Nephron progenitor cell (in vitro differentiated cells): ENCODE data around the gene TMEM169.

Experiments
- DNase-seq: peaks from one replicate; pipeline ENCODE4 v3.0.0; 2021
- H3K27ac Mint-ChIP-seq: 2 replicates; pipeline ENCODE4 v1.8.0; 2021; ENCODE audit warnings: mild to moderate bottlenecking, moderate library complexity, mixed read lengths
- H3K27me3 Mint-ChIP-seq: 2 replicates; pipeline ENCODE4 v1.8.0; 2021; ENCODE audit warnings: mild to moderate bottlenecking, low read depth, mixed read lengths; ENCODE audit not compliant: poor library complexity
- H3K36me3 Mint-ChIP-seq: 2 replicates; pipeline ENCODE4 v1.8.0; 2021; ENCODE audit warnings: low read depth, mixed read lengths
- H3K4me1 Mint-ChIP-seq: 2 replicates; pipeline ENCODE4 v1.8.0; 2021; ENCODE audit warnings: mixed read lengths
- H3K4me3 Mint-ChIP-seq: 2 replicates; pipeline ENCODE4 v1.8.0; 2021; ENCODE audit warnings: mild to moderate bottlenecking, moderate library complexity, mixed read lengths
- H3K9me3 Mint-ChIP-seq: 2 replicates; pipeline ENCODE4 v1.8.0; 2021; ENCODE audit warnings: mild to moderate bottlenecking, moderate library complexity, mixed read lengths
- TF ChIP-seq, protein P1 (sequence below): fragments of 200-600 bp; sonication (generic); IDR thresholded peaks from 2 replicates; pipeline ENCODE4 v1.5.0; 2021; ENCODE audit warnings: antibody characterized with exemption

Gene TMEM169

DNA sequence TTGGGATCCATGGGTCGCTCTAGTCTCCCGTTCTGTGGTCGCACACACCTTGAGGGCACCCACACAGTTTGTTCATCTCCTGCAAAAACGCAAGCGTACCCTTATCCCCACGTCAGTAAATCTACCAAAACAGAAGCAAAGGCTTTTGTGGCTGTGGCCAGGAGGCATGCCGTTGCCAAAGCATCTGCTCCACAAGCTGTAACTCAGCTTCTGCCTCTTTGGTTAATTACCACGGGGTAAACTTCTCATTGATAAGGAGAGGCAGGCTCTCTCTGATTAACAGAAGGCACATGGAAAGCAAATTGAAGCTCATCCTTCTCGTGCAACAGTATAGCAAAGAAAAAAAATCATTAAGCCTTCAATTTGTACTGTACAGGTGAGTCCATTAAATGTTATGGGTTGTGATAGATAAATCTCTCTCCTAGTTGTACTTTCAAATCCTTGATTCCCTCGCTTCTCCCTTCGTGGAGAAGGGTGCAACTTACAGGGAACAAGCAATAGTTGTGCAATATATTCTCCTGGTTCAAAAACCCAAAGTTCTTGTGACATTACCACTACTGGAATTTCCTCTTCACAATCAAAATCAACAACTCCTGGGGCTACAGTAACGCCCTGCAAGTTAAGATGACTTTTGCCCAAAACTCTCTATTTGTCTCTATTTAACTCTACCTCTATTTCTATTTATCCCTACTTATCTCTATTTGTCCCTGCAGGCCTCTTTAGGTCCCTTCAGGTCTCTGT lies 10.4 kb upstream of the TMEM169 start:
- no peak for DNase-seq
- no peaks in the 10 kb centered on the region for H3K27me3 Mint-ChIP-seq
- no peak overlapping the region for H3K4me3 Mint-ChIP-seq
- H3K27ac Mint-ChIP-seq: no peak overlapping the region
- peaks cover 15% of the 10 kb centered on the region for H3K4me1 Mint-ChIP-seq
- H3K9me3 Mint-ChIP-seq: no peaks in the 10 kb centered on the region
- TF ChIP-seq, protein P1, sequence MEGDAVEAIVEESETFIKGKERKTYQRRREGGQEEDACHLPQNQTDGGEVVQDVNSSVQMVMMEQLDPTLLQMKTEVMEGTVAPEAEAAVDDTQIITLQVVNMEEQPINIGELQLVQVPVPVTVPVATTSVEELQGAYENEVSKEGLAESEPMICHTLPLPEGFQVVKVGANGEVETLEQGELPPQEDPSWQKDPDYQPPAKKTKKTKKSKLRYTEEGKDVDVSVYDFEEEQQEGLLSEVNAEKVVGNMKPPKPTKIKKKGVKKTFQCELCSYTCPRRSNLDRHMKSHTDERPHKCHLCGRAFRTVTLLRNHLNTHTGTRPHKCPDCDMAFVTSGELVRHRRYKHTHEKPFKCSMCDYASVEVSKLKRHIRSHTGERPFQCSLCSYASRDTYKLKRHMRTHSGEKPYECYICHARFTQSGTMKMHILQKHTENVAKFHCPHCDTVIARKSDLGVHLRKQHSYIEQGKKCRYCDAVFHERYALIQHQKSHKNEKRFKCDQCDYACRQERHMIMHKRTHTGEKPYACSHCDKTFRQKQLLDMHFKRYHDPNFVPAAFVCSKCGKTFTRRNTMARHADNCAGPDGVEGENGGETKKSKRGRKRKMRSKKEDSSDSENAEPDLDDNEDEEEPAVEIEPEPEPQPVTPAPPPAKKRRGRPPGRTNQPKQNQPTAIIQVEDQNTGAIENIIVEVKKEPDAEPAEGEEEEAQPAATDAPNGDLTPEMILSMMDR: no peak
- H3K36me3 Mint-ChIP-seq: peaks cover 6% of the 10 kb centered on the region

DNA sequence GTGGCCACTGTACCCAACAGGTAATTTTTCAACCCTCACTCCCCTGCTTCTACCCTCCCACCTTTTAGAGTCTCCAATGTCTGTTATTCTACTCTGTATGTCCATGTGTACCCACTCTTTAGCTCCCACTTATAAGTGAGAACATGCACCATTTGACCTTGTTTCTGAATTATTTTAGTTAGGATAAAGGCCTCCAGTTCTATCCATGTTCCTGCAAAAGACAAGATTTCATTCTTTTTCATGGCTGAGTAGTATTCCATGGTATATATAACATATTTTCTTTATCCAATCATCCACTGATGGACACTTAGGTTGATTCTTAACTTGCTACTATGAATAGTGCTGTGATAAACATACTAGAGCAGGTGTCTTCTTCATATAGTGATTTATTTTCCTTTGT lies 9.2 kb upstream of the TMEM169 start:
- H3K36me3 Mint-ChIP-seq: peaks cover 6% of the 10 kb centered on the region
- H3K4me1 Mint-ChIP-seq: peaks cover 15% of the 10 kb centered on the region
- H3K4me3 Mint-ChIP-seq: no peak overlapping the region
- H3K27me3 Mint-ChIP-seq: no peaks in the 10 kb centered on the region
- no peak for DNase-seq
- H3K9me3 Mint-ChIP-seq: no peaks in the 10 kb centered on the region
- TF ChIP-seq, protein P1: no peak
- no peak overlapping the region for H3K27ac Mint-ChIP-seq

DNA sequence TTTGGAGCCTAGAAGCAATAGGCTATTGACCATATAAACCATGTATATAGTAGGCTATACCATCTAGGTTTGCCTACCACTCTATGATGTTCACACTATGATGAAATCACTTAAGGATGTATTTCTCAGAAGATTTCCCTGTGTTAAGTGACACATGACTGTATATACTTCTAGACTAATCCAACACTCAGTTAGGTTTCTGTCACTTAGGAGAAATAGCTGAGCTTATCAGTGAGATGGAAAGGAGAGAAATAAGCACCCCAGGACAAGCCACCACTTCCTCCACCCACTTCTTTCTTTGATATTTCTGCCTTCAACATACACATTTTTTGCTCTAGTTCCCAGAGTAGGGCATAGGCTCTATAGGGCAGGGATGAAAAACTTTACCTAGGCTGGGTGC lies 7.9 kb upstream of the TMEM169 start:
- no peak for DNase-seq
- Mint-ChIP-seq H3K4me1 (peaks cover 17% of the 10 kb centered on the region), H3K9me3 (no peaks in the 10 kb centered on the region), H3K27ac (no peak overlapping the region), H3K27me3 (no peaks in the 10 kb centered on the region), H3K36me3 (peaks cover 6% of the 10 kb centered on the region), H3K4me3 (no peak overlapping the region)
- TF ChIP-seq, protein P1: no peak

DNA sequence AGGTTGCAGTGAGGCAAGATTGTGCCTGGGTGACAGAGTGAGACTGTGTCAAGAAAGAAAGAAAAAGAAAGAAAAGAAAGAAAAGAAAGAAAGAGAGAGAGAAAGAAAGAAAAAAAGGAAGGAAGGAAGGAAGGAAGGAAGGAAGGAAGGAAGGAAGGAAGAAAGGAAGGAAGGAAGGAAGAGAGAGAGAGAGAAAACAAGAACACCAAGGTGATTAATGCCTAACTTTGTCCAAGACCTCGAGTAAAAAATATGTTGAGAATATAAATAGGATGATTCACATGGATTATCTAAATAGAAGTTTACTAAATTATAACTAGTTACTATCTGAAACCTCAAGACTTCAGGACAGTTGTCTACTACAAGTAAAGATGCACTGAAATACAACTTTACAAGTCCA lies 7.3 kb upstream of the TMEM169 start:
- H3K27ac Mint-ChIP-seq: no peak overlapping the region
- peaks cover 2% of the 10 kb centered on the region for H3K36me3 Mint-ChIP-seq

DNA sequence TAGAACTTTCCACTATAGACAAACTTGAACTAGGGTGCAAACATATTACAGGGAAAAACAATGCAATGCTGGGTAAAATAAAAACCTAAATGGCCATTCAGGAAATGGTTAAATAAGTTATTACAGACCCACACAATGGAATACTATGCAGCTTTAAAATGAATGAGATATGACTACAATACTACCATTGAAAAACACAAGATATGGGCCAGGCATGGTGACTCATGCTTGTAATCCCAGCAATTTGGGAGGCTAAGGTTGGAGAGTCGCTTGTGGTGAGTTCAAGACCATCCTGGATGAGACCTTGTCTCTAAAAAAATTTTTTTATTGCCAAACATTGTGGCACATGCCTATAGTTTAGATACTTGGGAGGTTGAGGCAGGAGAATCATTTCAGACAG lies 6.9 kb upstream of the TMEM169 start:
- Mint-ChIP-seq H3K4me3 (no peak overlapping the region), H3K4me1 (peaks cover 14% of the 10 kb centered on the region), H3K27me3 (no peaks in the 10 kb centered on the region), H3K27ac (no peak overlapping the region), H3K9me3 (no peaks in the 10 kb centered on the region), H3K36me3 (no peaks in the 10 kb centered on the region)
- TF ChIP-seq, protein P1: no peak
- no peak for DNase-seq

More for the DNA sequence above, 7.3 kb upstream of the TMEM169 start:
- Mint-ChIP-seq H3K27me3 (no peaks in the 10 kb centered on the region), H3K9me3 (no peaks in the 10 kb centered on the region), H3K4me3 (no peak overlapping the region), H3K4me1 (peaks cover 14% of the 10 kb centered on the region)
- no peak for DNase-seq
- TF ChIP-seq, protein P1: no peak
